GM10266 (cell line): Measurements from ENCODE around the gene SMARCA2.
"Not testable (repeated sequence)": the region's sequence is repeated elsewhere in the genome, so short reads cannot be mapped to it uniquely, and the experiment has no call there.

Experiments
- DNase-seq: peaks from one replicate; pipeline ENCODE4 v3.0.0; 2012; ENCODE audit errors: extremely low spot score
- CTCF ChIP-seq: IDR thresholded peaks from 2 replicates; pipeline ENCODE4 v1.5.1; 2012; ENCODE audit warnings: mild to moderate bottlenecking, low read depth; ENCODE audit not compliant: control insufficient read depth, insufficient read depth; ENCODE audit errors: missing control alignments

The SMARCA2 gene

GRCh38 chr9:2142212-2142611 lies 127.1 kb downstream of the SMARCA2 start:
- TF ChIP-seq CTCF, result no peak
- DNase-seq, result no peak

GRCh38 chr9:2144619-2145018 lies 129.5 kb downstream of the SMARCA2 start:
- TF ChIP-seq CTCF, result no peak
- no peak for DNase-seq

GRCh38 chr9:2145746-2146145 lies 130.6 kb downstream of the SMARCA2 start:
- DNase-seq, result no peak
- TF ChIP-seq CTCF, result no peak

GRCh38 chr9:2146700-2147099 lies 131.6 kb downstream of the SMARCA2 start:
- DNase-seq, result not testable (repeated sequence)
- TF ChIP-seq CTCF, result peak; percentile 40

- TF ChIP-seq CTCF, result no peak
- DNase-seq, result no peak
These were observed 135.2 kb downstream of the SMARCA2 start for GRCh38 chr9:2150338-2150737.

GRCh38 chr9:2151171-2151570 lies 136.0 kb downstream of the SMARCA2 start:
- no peak for DNase-seq

GRCh38 chr9:2152966-2153629 lies 138.0 kb downstream of the SMARCA2 start:
- no peak for DNase-seq
- no peak for TF ChIP-seq CTCF

More at GRCh38 chr9:2151171-2151570, 136.0 kb downstream of the SMARCA2 start:
- TF ChIP-seq CTCF, result no peak
